ENCODE results near the gene HEXA. TPM values are rescaled to one million over a fixed set of nuclear protein-coding genes. Genes with fewer than 3 reads are reported as not detected.
A peak's percentile ranks its signal among the peaks of the same experiment; 100 is the strongest.
"Not testable (repeated sequence)": the region's sequence is repeated elsewhere in the genome, so short reads cannot be mapped to it uniquely, and the experiment has no call there.

HEXA gene
- total RNA-seq, 1 donor from 2014 or later, result 91.3 TPM

DNA sequence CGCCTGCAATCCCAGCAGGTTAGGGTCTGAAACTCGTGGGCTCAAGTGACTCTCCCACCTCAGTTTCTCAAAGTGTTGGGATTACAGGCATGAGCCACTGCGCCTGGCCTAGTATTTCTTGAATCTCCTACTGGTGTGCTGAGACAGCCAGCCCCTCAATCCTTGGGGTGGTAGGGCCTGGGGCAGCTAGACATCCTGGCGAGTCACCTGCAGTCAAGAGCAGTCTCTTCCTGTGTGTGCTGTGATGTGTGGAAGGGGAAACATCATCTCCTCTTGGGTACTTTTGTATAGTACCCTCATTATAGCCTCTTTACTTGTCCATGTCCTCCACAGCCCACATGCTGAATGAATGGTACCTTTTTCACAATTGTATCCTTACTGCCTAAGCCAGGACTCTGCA is 4.9 kb upstream of the HEXA start:
- H3K9me3 Mint-ChIP-seq, result no peaks in the 10 kb centered on the region
- TF ChIP-seq CTCF (conservative IDR thresholded peaks at IDR 0.05), result no peak
- H3K27me3 Mint-ChIP-seq, result peaks cover 49% of the 10 kb centered on the region
- H3K4me3 Mint-ChIP-seq, result no peak overlapping the region
- peaks cover 10% of the 10 kb centered on the region for H3K4me1 Mint-ChIP-seq (ENCODE audit: unreplicated experiment)
- H3K36me3 Mint-ChIP-seq, result no peaks in the 10 kb centered on the region
- DNase-seq (ENCODE audit: extremely low spot score, unreplicated experiment), result no peak
- no peak overlapping the region for H3K27ac Mint-ChIP-seq

- H3K27me3 Mint-ChIP-seq, result peaks cover 45% of the 10 kb centered on the region
- no peak overlapping the region for H3K27ac Mint-ChIP-seq
These were observed 4.1 kb upstream of the HEXA start for GRCh38 chr15:72379856-72380430.

DNA sequence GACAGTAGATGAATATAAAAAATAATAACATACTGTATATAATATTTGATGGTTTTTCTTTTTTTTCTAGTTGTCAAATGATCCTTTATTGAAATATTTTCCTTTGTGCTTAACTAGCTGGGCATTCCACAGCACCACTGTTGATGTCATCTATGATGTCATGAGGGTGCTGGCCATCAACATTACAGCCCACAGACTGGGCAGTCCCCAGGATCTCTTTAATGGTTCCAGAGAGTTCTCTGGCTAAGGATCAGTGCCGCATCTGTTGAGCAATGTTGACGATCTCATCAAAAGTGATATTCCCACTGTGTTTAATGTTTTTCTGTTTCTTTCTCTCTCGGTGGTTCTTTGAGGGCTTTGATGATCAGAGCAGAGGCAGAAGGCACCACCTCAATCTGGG is 3.3 kb upstream of the HEXA start:
- peaks cover 25% of the 10 kb centered on the region for H3K4me1 Mint-ChIP-seq (ENCODE audit: unreplicated experiment)
- peaks cover 39% of the 10 kb centered on the region for H3K27me3 Mint-ChIP-seq
- H3K4me3 Mint-ChIP-seq, result not testable (repeated sequence)

More at GRCh38 chr15:72379856-72380430, 4.1 kb upstream of the HEXA start:
- peaks cover 17% of the 10 kb centered on the region for H3K4me1 Mint-ChIP-seq (ENCODE audit: unreplicated experiment)
- TF ChIP-seq CTCF (conservative IDR thresholded peaks at IDR 0.05), result no peak
- no peak for DNase-seq (ENCODE audit: extremely low spot score, unreplicated experiment)
- H3K9me3 Mint-ChIP-seq, result no peaks in the 10 kb centered on the region
- peaks cover 3% of the 10 kb centered on the region for H3K36me3 Mint-ChIP-seq
- no peak overlapping the region for H3K4me3 Mint-ChIP-seq

GRCh38 chr15:72377331-72377730 is 1.5 kb upstream of the HEXA start:
- H3K27me3 Mint-ChIP-seq, result peaks cover 26% of the 10 kb centered on the region
- no peaks in the 10 kb centered on the region for H3K9me3 Mint-ChIP-seq
- H3K27ac Mint-ChIP-seq, result no peak overlapping the region
- H3K4me3 Mint-ChIP-seq, result no peak overlapping the region
- DNase-seq (ENCODE audit: extremely low spot score, unreplicated experiment), result no peak
- H3K36me3 Mint-ChIP-seq, result peaks cover 3% of the 10 kb centered on the region
- peaks cover 33% of the 10 kb centered on the region for H3K4me1 Mint-ChIP-seq (ENCODE audit: unreplicated experiment)
- no peak for TF ChIP-seq CTCF (conservative IDR thresholded peaks at IDR 0.05)

More for the DNA sequence above, 3.3 kb upstream of the HEXA start:
- H3K9me3 Mint-ChIP-seq; DNase-seq (ENCODE audit: extremely low spot score, unreplicated experiment); H3K36me3 Mint-ChIP-seq; H3K27ac Mint-ChIP-seq: not testable (repeated sequence)

DNA sequence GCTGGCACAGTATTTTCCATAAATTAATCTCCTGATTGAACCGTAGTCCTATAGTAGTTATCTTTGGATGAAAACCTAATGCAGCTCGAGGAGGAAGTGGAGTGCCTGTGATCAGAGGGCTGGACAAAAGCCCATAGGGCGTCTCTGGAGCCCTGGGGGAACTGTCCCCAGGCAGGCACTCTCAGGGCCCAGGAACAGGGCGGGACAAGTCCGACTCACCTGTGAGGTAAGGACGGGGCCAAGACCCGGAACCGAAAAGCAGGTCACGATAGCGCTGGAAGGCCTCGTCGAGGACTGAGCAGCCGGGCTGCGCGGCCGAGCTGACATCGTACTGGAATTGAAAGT is 341 bp downstream of the HEXA start:
- peaks cover 3% of the 10 kb centered on the region for H3K36me3 Mint-ChIP-seq
- no peak for TF ChIP-seq CTCF (conservative IDR thresholded peaks at IDR 0.05)
- H3K9me3 Mint-ChIP-seq, result no peaks in the 10 kb centered on the region
- peaks cover 14% of the 10 kb centered on the region for H3K27me3 Mint-ChIP-seq
- H3K4me1 Mint-ChIP-seq (ENCODE audit: unreplicated experiment), result peaks cover 33% of the 10 kb centered on the region
- peak overlapping the region; percentile 94 for H3K4me3 Mint-ChIP-seq
- no peak for DNase-seq (ENCODE audit: extremely low spot score, unreplicated experiment)
- H3K27ac Mint-ChIP-seq, result peak overlapping the region; percentile 97

- Mint-ChIP-seq H3K36me3 (peaks cover 5% of the 10 kb centered on the region), H3K27ac (no peak overlapping the region), H3K4me1 (ENCODE audit: unreplicated experiment) (peaks cover 33% of the 10 kb centered on the region), H3K4me3 (no peak overlapping the region), H3K9me3 (no peaks in the 10 kb centered on the region), H3K27me3 (peaks cover 9% of the 10 kb centered on the region)
- DNase-seq (ENCODE audit: extremely low spot score, unreplicated experiment), result no peak
- TF ChIP-seq CTCF (conservative IDR thresholded peaks at IDR 0.05), result no peak
These were observed 3.5 kb downstream of the HEXA start for GRCh38 chr15:72372361-72372760.
